AG20443 (cell line): Measurements from ENCODE around the gene ACTR1B.
"Not testable (repeated sequence)": the region's sequence is repeated elsewhere in the genome, so short reads cannot be mapped to it uniquely, and the experiment has no call there.

Experiments used
- DNase-seq: peaks from one replicate; pipeline ENCODE4 v3.0.0; 2012; ENCODE audit warnings: low spot score, mixed read lengths

The ACTR1B gene

DNA sequence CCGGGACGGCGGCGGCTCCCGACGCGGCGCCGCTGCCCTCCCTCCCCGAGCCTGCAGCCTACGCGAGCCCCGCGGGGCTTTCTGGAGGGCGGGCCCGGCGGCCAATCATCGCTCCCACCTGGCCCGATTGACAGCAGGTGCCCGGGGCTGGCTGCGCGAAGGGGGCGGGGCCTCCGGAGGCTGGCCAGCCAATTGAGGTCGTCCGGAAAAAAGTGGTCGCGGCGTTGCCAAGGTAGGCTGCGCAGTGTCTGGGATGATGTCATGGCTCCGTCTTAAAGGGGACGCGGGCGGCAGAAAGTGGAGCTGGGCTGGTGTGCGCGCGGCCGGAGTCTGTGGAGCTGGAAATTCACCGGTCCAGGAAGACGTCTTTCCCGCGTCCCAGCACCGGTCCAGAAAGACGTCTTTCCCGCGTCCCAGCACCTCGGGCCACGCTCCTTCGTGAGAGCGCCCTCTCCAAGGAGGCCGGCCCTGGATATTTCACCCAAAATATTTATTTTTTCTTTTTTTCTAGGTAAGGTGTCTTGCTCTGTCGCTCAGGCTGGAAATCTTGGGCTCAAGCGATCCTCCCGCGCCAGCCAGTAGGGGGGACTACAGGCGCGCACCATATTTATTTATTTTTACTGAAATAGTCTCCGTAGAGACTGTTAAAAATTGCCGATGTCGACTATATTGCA lies at the start of gene ACTR1B:
ACTR1B (minus strand) TSS at position 83 of the 674 bp plus-strand sequence. CDS start 154 bp downstream, outside the sequence.
- peak; percentile 97 for DNase-seq

DNA sequence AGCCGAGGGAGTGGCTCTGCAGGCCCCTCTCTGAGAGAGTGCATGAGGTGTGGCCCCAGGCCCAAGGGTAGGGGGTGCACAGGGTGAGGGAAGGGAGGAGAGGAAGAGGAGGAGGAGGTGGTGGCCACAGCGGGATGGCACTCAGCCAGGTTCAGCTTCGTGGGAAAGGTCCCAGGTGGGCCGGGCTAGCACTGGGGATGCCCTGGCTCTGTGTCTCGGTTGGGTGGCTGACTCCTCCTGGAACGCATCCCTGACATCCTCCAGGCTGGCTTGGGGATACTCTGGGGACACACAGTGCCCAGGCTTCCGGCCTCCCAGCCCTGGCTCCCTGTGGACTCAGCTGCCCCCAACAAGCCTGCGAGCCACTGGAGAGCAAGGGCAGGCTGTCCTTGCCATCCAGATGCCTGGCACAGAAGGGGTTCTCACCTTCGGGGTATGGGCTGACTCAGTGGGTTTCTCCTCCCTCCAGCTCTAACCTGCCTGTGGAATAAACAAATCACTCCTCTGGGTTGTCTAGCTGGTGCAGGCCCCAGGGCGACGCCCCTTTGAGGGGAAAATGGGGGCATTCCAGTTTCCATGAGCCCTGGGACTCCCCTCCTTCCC lies 49.0 kb upstream of the ACTR1B start:
- DNase-seq = no peak

DNA sequence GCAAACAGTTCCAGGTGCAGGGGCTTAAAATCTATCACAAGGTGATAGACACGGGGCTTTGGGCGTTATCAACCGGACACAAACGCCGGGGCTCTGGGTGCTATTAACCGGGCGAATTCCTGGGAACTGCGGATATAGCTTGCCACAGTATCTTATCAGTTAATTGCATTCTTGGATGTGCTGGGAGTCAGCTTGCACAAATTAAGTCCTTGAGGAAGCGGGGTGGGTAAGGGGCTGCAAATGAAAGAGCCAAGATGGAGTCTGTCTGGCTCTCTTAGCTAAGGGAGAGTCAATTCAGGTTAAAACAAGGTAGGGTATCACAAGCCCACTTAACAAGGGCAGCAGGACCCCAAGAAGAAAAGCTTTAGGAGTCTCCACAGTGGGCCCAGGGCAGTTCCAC lies 48.3 kb upstream of the ACTR1B start:
- not testable (repeated sequence) for DNase-seq

DNA sequence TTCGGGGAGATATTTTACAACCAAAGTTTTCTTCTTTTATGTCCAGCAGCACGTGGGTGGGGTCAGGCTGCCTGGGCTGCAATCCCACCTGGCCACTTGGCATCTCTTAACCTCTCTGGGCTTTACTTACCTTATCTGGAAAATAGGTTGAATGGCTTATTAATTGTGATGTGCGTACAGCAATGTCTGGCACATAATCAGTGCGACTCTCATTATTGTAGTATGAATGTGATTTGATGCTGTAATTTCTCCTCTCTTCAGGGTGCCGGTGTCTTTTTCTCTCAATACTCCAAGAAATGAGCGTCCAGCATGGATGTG lies 47.5 kb upstream of the ACTR1B start:
- DNase-seq = no peak

DNA sequence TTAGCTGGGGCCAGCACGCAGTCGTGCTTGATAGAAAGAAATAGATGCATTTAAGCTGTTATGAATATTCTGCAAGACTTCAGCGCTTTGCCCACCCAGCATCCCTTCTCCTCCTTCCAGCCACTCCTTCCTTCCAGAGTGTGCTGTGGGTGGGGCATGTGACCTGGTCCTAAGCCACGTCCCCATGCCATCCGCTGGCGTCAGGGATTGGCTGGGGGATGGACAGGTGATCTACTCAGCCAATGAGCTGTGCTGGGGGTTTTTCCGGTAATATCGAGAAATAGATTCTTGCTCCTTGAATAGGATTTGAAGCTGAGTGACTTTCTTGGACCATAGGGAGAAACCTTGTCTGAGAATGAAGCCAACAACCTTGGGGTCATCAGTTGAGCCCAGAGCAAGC lies 44.8 kb upstream of the ACTR1B start:
- DNase-seq = no peak

DNA sequence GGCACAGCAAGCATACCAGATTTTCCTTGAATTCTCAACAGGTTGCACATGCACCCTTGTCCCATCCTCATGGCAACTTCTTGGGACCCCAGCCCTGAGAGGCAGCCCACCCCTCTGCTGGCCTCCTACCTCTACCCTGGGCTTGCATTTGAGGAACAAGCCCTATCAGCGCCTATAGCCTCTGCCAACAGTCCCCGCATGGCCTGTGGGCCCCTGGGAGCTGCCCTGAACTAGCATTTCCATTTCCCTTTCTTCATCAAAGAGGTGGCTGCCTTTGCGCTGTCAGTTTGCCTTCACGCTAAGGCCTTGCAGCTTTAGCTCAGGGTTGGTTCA lies 44.2 kb upstream of the ACTR1B start:
- no peak for DNase-seq

DNA sequence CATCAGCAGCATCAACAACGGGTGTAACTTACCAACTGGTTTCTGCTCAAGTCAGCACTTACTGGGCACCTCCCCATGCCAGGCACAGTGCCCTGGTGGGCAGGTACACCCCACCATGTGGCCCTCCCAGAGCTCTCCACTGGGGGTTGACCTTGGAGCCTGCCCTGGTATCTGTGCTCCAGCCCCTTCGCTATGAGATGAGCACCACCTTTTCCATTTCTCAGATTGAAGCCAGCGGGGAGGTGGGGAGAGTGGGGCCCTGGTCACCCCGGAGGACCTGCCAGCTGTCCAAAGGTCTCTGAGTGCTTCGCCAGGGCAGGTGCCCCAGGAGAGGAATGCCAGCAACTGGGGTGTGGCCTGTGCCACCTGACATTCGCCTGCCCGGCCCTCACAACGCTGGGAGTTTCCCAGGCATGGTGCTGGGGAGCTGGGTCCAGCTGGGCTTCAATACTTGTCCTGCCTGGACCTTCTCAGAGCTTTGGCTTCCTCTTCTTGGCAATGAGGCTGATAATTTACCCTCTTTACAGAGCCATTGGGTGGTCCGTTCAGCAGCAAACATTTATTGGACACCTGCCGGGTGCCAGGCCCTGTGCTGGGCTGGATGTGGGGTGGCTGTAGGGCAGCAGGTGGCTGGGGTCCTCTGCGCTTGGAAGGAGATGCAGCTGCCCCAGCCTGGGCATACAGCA lies 43.7 kb upstream of the ACTR1B start:
- no peak for DNase-seq

DNA sequence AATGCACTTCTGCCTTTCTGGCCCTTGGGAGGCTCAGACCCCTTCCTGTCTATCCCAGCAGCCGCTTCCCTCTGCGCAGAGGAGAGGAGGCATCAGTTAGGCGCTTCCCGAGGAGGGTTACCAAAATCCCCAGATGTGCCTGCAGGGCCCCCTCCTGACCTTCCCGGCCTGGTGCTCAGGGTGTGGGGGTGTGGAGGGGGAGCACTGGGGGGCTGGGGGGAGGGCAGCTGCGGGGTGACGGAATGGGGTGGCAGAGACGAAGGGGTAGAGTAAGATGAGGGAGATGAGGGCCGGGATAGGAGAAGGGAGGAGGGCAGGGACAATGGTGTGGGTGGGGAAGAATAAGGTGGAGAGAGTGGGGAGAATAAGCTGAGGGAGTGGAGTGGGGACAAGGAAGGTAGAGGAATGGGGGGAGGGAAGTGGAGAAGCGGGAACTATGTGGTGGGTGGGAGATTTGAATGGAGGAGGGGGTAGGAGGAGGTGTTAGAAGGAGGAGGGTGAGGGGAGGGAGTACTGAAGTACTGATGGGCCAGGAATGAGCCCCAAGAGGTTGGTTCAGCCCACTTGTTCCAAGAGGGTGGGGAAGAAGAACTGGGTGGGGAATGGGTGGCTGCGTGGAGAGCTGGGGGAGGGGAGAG lies 43.0 kb upstream of the ACTR1B start:
- DNase-seq = no peak

DNA sequence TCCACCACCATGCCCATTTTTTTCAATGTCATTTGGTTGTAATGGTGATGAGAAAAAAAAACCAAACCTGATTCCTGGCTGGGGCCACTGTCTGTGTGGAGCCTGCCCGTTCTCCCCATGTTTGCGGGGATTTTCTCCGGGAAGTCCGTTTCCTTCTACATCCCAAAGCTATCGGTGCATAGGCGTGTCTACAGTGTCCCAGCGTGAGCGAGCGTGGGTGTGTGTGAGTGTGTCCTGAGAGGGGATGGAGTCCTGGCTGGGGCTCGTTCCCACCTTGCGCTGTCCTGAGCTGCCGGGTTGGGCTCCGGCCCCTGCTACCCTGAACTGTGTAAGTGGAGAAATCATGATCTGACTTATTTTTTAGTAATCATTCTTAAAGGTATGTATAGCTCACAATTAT lies 42.3 kb upstream of the ACTR1B start:
- DNase-seq = no peak

DNA sequence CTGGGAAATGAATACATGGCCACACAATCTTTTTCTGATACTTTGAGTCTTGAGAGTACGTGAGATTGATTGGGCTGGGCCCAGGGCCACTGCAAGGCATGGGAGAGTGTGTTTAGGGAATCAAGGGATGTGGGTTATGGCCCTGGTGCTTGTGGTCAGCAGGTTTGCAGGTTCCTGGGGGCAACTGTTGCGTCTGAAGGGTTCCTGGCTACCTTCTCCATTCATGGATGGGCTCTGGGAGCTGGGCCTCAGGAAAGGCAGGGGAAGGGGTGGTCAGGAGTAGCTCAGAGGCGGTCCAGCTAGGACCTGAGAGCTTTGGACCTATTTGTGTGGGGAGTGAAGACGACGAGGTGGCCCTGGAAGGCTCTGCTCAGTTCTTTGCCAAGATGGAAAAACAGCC lies 41.1 kb upstream of the ACTR1B start:
- no peak for DNase-seq

DNA sequence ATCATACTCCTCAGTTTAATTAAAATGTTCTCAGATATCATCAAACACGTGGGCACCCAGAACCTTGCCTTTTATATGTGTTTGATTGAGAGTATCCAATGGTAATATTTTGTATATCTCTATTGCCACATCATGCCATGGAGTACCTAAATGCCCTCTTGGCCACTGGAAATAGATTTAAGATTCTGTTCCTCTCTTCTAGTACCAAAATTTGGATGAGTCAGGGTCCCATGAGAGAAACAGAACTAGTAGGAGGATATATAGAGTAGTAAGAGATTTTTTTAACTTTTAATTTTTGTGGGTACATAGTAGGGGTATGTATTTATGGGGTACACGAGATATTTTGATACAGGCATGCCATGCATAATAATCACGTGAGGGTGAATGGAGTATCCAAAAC lies 39.9 kb upstream of the ACTR1B start:
- no peak for DNase-seq

DNA sequence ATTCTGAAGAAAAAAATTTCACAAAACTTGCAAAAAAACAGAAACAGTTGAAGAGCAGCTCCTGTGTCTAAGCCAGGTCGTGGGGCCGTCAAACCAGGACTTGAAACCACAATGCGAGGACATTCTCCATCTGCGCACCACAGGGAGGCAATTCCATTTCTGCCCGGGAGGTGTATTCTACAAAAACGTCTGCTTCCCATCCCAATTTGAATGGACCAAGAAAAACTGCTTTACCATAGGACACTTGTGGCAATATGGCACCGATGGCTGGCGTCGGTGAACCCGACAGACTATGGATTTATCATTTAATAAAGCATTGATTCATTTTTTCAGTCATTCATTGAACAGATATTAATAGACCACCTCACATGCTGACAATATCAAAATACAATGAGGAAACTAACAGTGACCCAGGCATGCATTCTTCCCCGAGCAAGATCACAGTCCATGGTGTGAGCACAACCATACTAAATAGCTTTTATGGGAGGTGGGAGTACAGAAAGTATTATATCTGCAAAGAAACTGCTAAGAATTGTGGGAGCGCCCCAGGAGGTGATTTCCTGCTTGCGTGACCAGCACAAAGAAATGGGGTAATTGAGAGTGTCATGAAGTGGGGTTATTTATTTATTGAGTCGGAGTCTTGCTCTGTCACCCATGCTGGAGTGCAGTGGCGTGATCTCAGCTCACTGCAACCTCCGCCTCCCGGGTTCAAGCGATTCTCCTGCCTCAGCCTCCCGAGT lies 39.1 kb upstream of the ACTR1B start:
- peak; percentile 2 for DNase-seq

DNA sequence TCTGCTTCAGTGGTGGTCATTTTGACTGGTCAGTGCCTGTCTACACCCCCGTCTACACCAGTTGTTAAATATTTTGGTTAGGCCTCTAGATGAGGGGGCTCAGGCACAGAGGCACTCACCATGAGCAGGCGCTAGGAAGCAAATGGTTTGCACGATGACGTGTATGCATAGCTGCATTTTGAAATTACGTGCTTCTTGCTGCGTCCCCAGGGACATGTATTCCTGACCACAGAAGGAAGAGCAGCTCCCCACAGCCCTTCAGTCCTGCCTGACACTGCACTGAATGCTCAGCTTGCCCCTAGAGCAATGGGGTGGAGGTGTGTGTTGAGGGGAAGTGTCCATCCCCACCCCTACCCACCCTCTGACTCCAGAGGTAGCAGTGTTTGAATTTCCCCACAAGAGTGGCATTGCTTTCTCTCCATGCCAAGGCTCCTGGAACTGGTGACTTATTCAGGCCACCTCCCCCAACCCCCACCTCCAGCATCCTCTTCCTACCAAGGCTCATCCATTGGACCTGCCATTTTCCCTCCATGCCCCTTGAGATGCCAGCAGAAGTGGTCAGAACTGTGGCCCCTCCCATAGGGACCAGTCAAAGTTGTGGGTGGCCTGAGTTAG lies 38.1 kb upstream of the ACTR1B start:
- no peak for DNase-seq

DNA sequence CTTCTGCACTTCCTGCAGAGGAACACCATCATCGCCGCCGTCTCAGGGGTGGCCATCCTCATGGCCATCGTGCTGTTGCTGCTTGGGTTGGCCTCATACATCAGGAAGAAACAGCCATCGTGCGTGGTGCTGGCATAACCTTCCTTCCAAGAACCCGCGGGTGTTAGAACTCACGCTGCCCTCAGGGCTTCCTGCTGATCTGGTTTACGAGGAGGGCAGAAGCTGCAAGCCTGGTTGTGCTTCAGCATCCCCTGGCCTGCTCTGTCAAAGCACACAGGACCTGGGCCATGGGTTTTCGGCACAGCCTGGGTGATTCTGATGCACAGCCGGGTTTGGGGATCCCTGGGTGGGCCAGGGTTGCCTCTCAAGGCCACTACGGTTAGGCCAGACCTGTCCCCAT lies 37.3 kb upstream of the ACTR1B start:
- no peak for DNase-seq

DNA sequence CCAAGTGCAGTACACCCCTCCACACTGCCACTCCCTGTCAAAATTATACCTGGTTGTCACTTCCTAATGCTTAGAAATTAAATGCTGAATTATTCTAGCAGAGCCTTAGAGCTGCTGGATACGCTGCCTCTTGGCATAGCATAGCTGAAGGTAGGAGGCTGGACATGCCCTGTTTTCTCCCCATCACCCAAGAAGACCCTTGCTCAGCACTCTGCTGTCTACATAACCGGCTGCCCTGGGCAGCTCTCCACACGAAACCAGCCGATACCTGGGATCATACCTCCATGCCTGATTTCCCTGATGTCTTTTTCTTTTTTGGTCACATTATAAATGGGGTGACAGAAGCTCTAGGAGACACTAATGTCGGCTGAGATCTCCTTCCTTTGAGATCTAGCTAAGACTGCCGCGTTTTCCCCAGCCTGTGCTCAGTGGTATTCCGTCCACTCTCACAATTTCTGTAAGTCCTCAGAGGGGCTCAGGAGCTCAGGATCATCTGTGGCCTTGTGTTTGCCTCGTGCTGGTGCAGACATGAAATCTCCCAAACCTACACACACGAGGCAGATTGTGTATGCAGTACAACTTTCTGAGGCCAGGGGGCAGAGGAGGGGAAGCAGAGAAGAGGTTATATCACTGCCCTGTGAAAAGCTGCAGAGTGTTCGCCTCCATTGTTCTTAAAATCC lies 36.1 kb upstream of the ACTR1B start:
- DNase-seq = peak; percentile 80

DNA sequence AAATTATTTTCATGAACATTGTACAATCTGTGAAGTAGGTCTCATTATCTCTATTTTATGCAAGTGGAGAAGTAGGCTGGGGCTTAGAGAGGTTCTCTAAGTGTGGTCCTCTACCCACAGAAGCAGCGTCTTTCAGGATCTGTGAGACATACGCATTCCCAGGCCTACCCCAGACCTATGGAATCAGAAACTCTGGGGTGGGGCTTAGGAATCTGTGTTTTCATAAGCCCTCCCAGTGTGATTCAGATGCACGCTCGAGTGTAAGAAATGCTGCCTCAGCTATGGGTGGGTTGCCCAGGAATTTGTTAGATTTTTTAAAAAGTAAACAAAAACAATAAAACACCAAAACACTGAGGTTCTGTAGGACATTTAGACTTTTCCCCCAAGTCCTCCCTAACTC lies 34.7 kb upstream of the ACTR1B start:
- no peak for DNase-seq

DNA sequence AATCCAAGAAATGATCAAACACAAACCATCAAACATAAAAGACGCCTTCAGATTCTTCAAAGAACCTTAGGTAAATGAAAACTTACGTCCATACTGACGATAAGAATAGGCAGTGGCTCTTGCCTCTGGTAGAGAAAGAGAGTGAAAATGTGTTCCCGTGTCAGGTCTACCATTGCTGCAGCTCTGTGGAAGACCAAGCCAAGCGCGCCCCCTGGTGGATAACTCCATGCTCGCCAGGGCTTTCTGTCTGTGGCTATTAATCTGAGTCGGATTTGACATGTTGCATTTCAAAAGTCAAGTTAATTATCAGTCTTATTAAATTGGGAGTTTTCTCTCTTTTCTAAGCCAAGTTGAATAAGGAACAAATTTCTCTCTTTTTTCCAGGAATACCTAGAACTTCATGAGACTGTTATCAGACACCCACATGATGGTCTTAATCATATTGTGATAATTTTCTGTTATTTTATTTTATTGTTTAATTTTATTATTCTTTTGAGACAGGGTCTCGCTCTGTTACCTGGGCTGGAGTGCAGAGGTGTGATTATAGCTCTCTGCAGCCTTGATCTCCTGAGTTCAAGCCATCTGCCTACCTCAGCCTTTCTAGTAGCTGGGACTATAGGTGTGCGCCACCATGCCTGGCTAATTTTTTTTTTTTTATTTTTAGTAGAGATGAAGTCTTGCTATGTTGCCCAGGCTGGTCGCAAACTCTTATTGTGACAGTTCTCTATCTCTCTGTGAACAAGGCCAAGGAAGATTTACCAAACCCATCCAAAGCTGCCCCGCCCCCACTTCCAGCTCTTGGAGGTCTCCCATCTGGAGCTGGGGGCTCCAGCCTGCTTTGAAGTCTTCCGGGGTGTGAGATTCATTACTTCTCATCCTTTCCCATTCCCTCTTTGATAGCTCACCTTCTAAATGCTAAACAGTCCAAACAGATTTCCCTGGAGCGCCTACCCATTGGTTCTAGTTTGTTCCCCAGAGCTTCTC lies 33.7 kb upstream of the ACTR1B start:
- DNase-seq = peak; percentile 87

DNA sequence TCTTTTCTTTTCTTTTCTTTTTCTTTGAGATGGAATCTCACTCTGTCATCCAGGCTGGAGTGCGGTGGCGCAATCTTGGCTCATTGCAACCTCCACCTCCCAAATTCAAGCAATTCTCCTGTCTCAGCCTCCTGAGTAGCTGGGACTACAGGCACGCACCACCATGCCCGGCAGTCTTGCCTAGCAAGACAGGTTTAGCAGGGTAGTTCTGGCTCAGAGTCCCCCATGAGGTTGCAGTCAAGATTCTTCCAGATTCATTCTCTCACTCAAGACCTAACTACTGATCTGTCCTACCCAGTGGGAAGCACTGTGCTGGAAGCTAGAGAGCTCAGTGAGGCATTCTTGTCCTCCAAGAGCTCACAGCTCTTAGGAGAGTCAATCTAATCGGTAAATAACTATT lies 31.9 kb upstream of the ACTR1B start:
- DNase-seq = no peak

DNA sequence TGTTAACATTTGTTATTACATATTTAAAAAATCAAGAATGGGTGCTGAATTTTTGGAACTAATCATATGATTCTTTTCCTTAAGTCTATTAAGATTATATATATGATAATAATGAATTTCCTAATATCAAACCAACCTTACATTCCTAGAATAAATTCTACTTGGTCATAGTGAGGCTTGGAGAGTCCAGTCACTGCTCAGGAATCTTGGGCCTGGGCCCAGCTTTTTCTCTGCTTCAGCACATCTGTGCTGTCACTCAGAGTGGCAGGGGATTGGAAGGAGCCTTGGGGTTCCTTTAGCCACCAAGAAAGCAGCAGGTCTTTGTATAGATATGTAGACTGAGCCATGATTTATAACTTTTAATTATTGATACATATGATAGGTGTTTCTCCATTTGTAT lies 29.6 kb upstream of the ACTR1B start:
- no peak for DNase-seq

DNA sequence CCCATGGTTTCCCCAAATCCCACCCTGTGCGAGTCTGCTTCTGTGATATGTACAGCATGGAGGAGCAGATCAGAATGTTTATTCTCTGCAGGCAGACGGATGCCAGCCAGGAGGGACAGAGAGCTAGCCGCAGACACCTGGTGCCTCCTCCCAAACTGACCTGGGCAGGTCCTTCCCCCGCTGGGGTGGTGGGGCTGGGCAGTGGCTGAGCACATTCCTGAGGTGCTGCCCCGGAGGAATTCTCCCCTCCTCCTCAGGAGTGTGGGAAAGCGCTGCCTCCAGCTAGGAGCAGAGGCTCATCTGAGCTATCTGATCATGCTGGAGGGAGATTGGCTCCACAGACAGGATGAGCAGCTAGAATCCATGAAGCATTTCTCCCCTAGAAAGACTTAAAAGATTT lies 27.3 kb upstream of the ACTR1B start:
- DNase-seq = no peak
